ENCODE measurements around the gene DUSP8.

The DUSP8 gene

GRCh38 chr11:1549338-1550330 is 22.4 kb downstream of the DUSP8 start:
- DNase-seq = no peak

DNA sequence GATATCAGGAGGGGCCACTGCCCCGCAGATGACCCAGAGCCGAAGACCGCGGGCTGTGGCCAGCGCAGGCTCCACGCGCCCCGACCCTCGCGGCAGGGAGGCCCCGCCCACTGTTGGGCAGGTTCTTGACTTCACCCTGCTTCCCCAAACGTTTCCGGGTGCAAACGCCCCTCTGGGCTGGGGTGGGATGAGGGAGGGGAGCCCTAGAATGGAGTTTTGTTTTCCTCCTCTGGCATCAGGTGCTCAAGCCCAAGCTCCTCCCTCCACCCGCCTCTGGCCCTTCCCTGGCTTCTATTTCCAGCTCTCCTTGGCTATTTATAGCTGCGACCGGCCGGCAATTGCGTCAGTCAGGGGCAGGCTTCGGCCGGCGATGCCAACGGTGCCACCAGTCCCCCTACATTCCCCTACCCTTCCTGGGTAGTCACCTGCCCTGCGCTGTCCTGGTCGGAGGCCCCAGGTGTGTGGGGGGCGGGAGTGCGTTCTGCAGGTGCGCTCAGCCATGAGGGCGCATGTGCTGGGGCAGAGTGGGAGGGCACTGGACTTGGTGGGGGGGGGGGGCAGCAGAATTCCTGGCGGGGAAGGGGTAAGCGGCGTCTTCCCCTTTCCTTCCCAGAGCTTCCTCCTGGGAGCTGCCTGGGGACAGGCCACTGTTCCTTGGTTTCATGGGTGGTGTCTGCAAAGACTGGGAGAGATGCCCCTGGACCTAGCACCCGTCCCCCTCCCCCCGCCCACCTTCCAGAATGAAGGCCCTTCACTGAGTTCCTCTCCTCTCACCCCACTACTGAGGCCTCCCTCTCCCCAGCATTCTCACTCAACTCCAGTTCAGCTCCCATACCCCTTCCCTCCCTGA is 23.6 kb downstream of the DUSP8 start:
- DNase-seq = no peak

GRCh38 chr11:1547467-1548098 is 24.5 kb downstream of the DUSP8 start:
- DNase-seq = no peak

DNA sequence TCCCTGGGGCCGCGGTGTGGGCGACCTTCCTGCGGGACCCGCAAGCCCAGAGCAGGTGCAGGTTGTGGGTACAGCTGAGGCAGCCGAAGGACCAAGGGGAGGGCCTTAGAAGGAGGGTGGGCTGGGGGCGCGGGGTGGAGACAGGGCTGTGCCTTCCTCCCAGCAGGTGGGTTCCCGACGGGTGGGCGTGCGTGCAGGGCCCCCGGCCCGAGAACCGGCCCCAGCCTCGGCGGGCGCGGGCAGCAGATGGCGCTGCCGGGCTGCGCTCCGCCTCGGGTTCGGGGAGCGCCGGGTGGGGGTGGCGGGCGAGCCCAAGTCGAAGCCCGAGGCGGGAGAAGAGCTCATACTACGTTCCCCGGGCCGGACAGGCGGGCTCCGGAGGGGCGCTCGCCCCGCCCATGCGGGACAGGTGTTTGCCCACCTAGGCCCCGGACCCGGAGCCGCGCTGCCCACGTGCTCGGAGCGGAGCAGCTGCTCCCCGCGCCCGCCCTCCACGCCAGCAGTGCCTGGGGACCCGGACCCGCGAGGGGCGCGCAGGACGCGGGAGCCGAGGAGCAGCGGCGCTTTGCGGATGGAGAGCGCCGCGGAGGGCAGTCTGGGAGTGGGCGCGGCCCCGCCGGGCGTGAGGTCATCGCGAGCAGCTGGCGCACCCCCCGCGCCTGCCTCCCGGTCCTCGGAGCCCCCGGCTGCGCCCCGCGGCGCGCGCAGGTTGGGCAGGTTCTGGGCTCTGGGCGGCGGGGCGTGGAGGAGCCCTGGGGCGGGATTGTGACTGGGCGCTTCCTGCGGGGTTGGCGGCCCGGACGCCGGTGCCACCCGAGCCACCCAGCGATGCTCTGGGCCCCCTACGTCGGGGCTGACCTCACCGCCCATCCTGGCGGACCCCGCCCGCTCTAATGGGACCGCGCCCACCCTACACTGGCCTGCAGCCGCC is 25.3 kb downstream of the DUSP8 start:
- peak; percentile 57 for DNase-seq

DNA sequence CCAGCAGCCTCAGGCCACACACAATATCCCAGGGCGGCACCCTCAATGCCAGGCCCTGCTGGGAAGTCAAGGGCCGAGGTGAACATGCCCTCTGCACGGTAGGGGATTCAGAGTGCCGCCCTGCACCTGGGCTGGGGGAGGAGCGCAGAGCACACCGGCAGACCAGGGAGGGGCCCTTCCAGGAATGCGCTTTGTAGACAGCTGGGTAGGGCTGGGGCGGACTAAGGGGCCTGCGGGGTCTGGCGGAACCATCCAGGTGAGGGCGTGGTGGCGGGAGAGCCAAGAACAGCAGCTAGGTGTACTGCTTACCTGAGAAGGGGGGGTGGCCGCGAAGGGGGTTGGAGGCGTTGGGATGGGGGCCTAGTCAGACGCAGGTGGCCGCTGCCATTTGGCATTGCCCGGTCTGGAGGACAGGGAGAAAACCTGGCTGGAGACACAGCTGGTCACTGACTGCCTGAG is 26.0 kb downstream of the DUSP8 start:
- DNase-seq = no peak

GRCh38 chr11:1545432-1545831 is 26.6 kb downstream of the DUSP8 start:
- no peak for DNase-seq

- no peak for DNase-seq
Measured at GRCh38 chr11:1544536-1544935, 27.5 kb downstream of the DUSP8 start.

DNA sequence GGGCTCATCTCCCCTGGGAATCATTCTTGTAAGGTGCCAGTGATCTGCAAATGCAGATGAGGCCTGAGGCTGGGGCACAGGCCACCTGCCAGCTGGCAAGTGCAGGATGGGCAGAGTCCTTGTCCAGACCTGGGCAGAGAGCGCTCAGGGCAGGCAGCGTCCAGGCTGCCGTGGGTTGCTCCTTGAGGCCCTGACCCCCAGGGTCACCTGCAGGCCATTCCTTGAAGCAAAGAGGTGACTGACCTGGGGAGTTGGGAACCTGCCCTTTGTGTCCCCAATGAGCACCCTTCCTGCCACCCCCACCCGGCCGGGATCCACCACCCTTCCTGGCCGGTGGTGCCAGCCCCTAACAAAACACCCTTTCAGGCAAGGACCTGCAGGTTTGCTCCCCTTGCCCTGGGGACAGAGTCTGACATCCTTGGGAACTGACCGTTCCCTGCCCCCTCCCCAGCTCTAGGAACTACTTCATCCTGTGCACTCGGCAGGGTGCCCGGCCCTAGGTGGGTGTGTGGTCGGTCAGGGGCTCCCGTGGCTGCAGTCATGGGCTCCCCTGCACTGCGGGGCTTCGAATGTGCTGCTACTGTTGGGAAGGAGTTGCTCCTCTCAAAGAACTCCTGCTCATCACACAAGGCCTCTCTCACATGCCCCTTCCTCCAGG is 28.3 kb downstream of the DUSP8 start:
- no peak for DNase-seq

DNA sequence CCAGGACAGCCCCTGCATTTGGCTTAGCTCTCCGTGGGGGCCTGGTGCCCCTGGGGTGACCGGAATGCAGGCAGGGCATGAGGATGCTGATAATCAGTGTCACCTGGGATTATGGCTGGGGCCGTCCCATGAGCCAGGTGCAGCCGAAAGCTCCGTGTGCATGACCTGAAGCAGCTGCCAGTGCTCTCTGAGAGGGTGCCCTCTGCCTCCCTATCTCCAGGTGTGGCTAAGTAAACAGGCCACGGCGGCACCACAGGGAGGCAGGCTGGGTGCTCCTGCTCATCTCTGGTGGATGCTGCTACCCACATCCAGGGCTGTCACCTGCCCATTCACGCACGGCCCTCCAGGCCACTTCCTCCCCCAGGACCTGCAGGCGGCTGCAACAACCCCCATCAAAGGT is 29.8 kb downstream of the DUSP8 start:
- DNase-seq = no peak

DNA sequence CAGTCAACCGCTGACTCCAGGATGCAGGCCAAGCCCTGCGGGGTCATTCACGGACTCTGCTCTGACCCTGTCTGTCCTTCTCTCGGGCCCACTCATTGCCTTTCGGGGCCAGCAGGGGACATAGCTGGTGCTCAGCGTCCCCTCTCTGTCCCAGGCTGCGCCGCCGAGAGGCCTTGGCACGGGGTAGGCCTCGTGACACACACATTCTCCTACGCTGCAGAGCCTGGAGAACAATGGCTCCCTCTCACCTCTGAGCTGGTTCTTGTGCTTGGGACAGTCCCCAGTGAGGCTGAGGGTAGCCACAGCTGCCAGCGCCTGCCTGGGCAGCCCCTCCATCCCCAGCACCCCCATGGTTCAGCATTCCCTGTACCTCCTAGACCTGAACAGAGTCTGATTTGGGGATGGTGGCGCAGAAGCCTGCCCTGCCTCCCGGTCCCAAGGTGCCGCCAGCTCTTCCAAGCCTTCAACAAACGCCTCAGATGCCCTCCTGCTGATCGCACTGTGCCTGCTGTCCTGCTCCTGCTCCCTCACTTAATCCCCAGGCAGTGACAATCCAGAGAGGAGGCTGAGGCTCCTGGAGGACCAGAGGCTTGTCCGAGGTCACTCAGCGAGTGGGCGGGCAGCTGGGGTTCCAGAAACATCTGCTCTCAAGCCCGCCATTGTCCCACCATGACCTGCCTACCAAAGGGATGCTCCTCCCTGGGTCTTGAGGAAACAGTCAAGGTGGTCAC is 30.4 kb downstream of the DUSP8 start:
- no peak for DNase-seq

DNA sequence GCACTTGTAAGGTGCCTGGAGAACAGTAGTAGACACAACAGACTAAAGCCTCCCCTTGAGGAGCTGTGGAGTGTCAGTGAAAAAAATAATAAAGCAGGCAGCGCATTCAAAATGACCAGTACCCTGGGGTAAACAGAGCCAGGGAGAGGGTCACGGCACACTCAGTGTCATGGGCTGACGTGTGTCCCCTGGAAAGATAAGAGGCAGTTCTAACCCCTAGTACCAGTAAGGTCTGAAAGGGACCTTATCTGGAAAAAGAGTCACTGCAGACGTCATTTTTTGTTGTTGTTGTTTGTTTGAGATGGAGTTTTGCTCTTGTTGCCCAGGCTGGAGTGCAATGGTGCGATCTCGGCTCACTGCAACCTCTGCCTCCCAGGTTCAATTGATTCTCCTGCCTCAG is 32.0 kb downstream of the DUSP8 start:
- DNase-seq = no peak

- DNase-seq = no peak
Measured at GRCh38 chr11:1538153-1538552, 33.9 kb downstream of the DUSP8 start.

- no peak for DNase-seq
Measured at GRCh38 chr11:1536065-1536843, 35.8 kb downstream of the DUSP8 start.

DNA sequence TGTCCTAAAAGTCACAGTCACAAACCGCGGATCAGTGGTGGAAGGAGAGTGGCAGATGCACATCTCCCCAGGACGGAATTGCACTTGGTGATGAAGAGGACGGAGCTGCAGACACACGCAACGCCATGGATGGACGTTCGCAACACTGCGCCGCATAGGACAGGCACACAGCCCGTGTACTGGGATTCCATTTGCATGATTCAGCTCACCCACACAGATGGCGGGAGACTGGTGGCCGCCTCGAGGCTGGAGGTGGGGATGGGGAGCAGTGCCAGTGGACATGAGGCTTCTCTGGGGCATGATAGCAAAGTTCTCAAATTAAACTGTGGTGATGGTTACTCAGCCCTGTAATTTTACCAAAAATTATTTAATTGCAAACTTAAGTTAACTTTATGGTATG is 37.4 kb downstream of the DUSP8 start:
- no peak for DNase-seq

- DNase-seq = no peak
Measured at GRCh38 chr11:1534171-1534570, 37.9 kb downstream of the DUSP8 start.

DNA sequence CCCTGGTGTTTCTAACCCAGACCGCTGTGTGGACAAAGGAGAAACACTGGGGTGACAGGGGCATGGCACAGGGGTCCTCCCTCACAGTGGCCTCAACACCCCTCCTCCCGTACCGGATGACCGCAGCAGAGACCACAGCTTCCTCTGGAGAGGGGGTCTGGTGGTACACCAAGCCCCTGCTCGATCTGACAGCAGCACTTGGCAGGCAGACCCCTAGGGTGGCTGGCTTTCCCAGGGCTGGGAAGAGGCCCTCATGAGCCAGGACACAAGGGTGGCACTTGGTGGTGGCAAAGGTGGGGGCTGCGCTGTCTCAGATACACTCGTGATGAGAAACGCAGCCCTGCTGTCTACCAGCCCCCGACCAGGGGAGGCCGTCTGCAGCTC is 38.7 kb downstream of the DUSP8 start:
- no peak for DNase-seq

DNA sequence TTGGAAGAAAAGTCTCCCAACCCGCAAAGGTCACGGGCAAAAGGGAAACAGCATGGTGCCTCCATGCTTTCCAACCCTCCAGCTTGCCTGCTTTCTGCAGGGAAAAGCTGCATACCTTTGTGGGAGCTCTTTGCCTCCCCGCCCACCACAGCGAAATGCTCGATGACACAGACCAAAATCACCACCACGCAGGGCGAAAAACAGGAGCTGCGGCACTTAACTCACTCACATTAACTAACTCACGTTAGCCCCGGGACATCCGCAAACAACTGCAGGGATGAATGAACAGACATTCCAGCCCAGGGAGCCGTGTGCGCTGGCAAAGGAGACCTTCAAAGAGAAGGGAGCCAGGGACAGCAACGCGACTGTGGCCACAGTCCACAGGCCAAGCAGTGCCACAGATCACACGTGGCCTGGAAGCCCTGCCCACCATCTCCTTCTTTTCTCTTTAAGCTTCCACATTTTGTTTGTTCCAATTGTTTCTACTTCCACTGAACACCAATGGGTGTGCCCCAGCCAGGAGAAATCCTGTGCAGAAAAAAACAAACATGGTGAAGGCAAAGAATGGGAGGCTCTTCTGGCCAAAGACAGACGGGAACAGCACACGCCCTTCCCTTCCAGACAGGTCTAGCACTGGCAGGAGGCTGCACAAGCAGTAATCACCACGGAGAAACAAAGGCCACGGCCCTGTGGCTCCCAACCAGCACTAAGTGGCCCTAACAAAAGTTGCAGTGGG is 39.3 kb downstream of the DUSP8 start:
- DNase-seq = no peak

GRCh38 chr11:1532014-1532586 is 40.0 kb downstream of the DUSP8 start:
- DNase-seq = no peak

GRCh38 chr11:1531449-1532013 is 40.5 kb downstream of the DUSP8 start:
- no peak for DNase-seq

All from stimulated activated CD4-positive, alpha-beta T cell treated with anti-CD3 and anti-CD28 coated beads, Interleukin-15, amount 100 ng/mL, for 24 hours (primary cell).